GM23338 (cell line): ENCODE measurements around the gene ATP6V0C. TPM values are rescaled to one million over a fixed set of nuclear protein-coding genes. Genes with fewer than 3 reads are reported as not detected.
A peak's percentile ranks its signal among the peaks of the same experiment; 100 is the strongest.

Experiments
- ATAC-seq: fragments of 200-7000 bp; cut with Tn5 transposase; 3 replicates; pipeline ENCODE4 v1.9.1; 2020
- DNase-seq: peaks from one replicate; pipeline ENCODE4 v3.0.0-alpha.2; 2015; ENCODE audit warnings: low spot score
- H2AFZ ChIP-seq: fragments of 200-600 bp; sonication (generic); 2 replicates; pipeline ENCODE4 v1.8.0; 2016; ENCODE audit warnings: antibody characterized with exemption, mild to moderate bottlenecking, moderate library complexity
- H3F3A ChIP-seq: fragments of 200-600 bp; sonication (generic); replicated peaks from 2 replicates; pipeline ENCODE4 v1.8.0; 2017; ENCODE audit warnings: antibody characterized with exemption, mixed run types, low read depth
- H3K27ac ChIP-seq: fragments of 200-600 bp; sonication (generic); 2 replicates; pipeline ENCODE4 v1.6.1; 2016; ENCODE audit warnings: low read depth
- H3K27me3 ChIP-seq: fragments of 200-600 bp; sonication (generic); 2 replicates; pipeline ENCODE4 v1.8.0; 2016; ENCODE audit warnings: mild to moderate bottlenecking, mixed run types, moderate library complexity; ENCODE audit not compliant: insufficient read depth
- H3K36me3 ChIP-seq: fragments of 200-600 bp; sonication (generic); 2 replicates; pipeline ENCODE4 v1.8.0; 2016; ENCODE audit warnings: mild to moderate bottlenecking; ENCODE audit not compliant: insufficient read depth
- H3K4me1 ChIP-seq: fragments of 200-600 bp; sonication (generic); 2 replicates; pipeline ENCODE4 v1.8.0; 2016; ENCODE audit warnings: mild to moderate bottlenecking, moderate library complexity; ENCODE audit not compliant: insufficient read depth
- H3K4me2 ChIP-seq: fragments of 200-600 bp; sonication (generic); 2 replicates; pipeline ENCODE4 v1.7.1; 2017; ENCODE audit warnings: mixed run types
- H3K4me3 ChIP-seq: fragments of 200-600 bp; sonication (generic); 2 replicates; pipeline ENCODE4 v1.6.1; 2016; ENCODE audit warnings: mixed run types
- H3K79me2 ChIP-seq: fragments of 200-600 bp; sonication (generic); replicated peaks from 2 replicates; pipeline ENCODE4 v1.8.0; 2017; ENCODE audit warnings: mild to moderate bottlenecking; ENCODE audit not compliant: insufficient read depth
- H3K9me2 ChIP-seq: fragments of 200-600 bp; sonication (generic); 2 replicates; pipeline ENCODE4 v1.8.0; 2017; ENCODE audit not compliant: insufficient read depth
- H4K20me1 ChIP-seq: fragments of 200-600 bp; sonication (generic); replicated peaks from 2 replicates; pipeline ENCODE4 v1.8.0; 2017; ENCODE audit warnings: mild to moderate bottlenecking; ENCODE audit not compliant: insufficient read depth
- H3K27ac Mint-ChIP-seq: 2 replicates; pipeline ENCODE4 v1.8.0; 2020; ENCODE audit warnings: inconsistent platforms, mild to moderate bottlenecking, moderate library complexity, mixed read lengths
- H3K27me3 Mint-ChIP-seq: 3 replicates; pipeline ENCODE4 v1.8.0; 2022; ENCODE audit warnings: low read depth, mild to moderate bottlenecking, moderate library complexity, mixed read lengths, inconsistent platforms; ENCODE audit not compliant: insufficient read depth, poor library complexity
- H3K36me3 Mint-ChIP-seq: 3 replicates; pipeline ENCODE4 v1.8.0; 2021; ENCODE audit warnings: low read depth, mild to moderate bottlenecking, inconsistent platforms, moderate library complexity, mixed read lengths
- H3K4me1 Mint-ChIP-seq: 3 replicates; pipeline ENCODE4 v1.8.0; 2020; ENCODE audit warnings: mild to moderate bottlenecking, inconsistent platforms, mixed read lengths
- H3K4me3 Mint-ChIP-seq: 3 replicates; pipeline ENCODE4 v1.8.0; 2021; ENCODE audit warnings: moderate library complexity, mild to moderate bottlenecking, inconsistent platforms, mixed read lengths
- H3K9me3 Mint-ChIP-seq: 3 replicates; pipeline ENCODE4 v1.8.0; 2020; ENCODE audit warnings: moderate library complexity, mild to moderate bottlenecking, inconsistent platforms, mixed read lengths
- CREB1 ChIP-seq: fragments of 250-450 bp; sonication (Bioruptor Pico); IDR thresholded peaks from 2 replicates; pipeline ENCODE4 v1.5.0; 2020; ENCODE audit warnings: low read depth, mild to moderate bottlenecking, moderate library complexity
- CTCF ChIP-seq, 2 experiments: fragments of 200-600 bp in 1 of 2; sonication (generic) in 1 of 2; conservative IDR thresholded peaks; 2 replicates each; pipeline versions ENCODE4 v1.5.1 to v1.6.1; 2016 to 2017; ENCODE audit warnings: antibody characterized with exemption in 2 of 2, low read depth in 2 of 2, mild to moderate bottlenecking in 2 of 2, moderate library complexity in 1 of 2
- ETS1 ChIP-seq: IDR thresholded peaks from 2 replicates; pipeline ENCODE4 v1.6.1; 2016; ENCODE audit warnings: antibody characterized with exemption
- POLR2AphosphoS5 ChIP-seq: IDR thresholded peaks from 2 replicates; pipeline ENCODE4 v1.6.1; 2016; ENCODE audit warnings: antibody characterized with exemption, low read depth
- STAT1 ChIP-seq: IDR thresholded peaks from one replicate; pipeline ENCODE4 v1.6.1; 2016; ENCODE audit warnings: antibody characterized with exemption; ENCODE audit not compliant: unreplicated experiment
- polyA plus RNA-seq: library from polyadenylated mRNA; unstranded; fragments of >200 nt; fragmentation: Nextera tagmentation; extraction: Ambion mirVana; gene quantifications from 2 replicates; pipeline ENCODE4 v1.2.1, GENCODE V29; 2016
- total RNA-seq: library from RNA; depleted of rRNA; stranded (reverse); fragments of >200 nt; shearing (Covaris generic); gene quantifications from 2 replicates; pipeline ENCODE4 v1.2.3, GENCODE V29; 2014

ATP6V0C gene
- total and polyA plus RNA-seq, 2 experiments from 2014 or later = 98.2 to 162 TPM

GRCh38 chr16:2520097-2520783 lies 6.5 kb downstream of the ATP6V0C start, which contains the start of gene AMDHD2:
Gene AMDHD2 (plus strand): TSS chr16:2520371. CDS start chr16:2520459, 88 bp downstream.
- Histone ChIP-seq H3K9me2 (no peaks in the 10 kb centered on the region), H3K4me3 (peak within 1 kb of the TSS; percentile 71), H2AFZ (no peak within 1 kb of the TSS), H3K79me2 (peaks cover 52% of the 10 kb centered on the region), H3K27ac (0 out of 2 replicates have a peak within 1 kb of the TSS, but pooled peaks have one; percentile 45), H3K4me1 (peaks cover 4% of the 10 kb centered on the region; the same call in 1 of the 2 replicates), H4K20me1 (peaks cover 27% of the 10 kb centered on the region), H3K4me2 (peak within 1 kb of the TSS; percentile 84), H3K27me3 (no peaks in the 10 kb centered on the region), H3K36me3 (no peaks in the 10 kb centered on the region; the same call in 1 of the 2 replicates), H3F3A (peaks cover 19% of the 10 kb centered on the region; the same call in 1 of the 2 replicates)
- Mint-ChIP-seq H3K4me1 (peaks cover 38% of the 10 kb centered on the region), H3K27ac (peak within 1 kb of the TSS; percentile 93), H3K36me3 (peaks cover 33% of the 10 kb centered on the region), H3K9me3 (no peaks in the 10 kb centered on the region; the same call in 2 of the 3 replicates), H3K27me3 (peaks cover 19% of the 10 kb centered on the region), H3K4me3 (peak within 1 kb of the TSS; percentile 82)
- peak; percentile 47 for ATAC-seq
- peak; percentile 97 for DNase-seq
- TF ChIP-seq ETS1 (0 out of 2 replicates have a peak, but pooled peaks have one; percentile 32), POLR2AphosphoS5 (peak; percentile 74), CTCF (conservative IDR thresholded peaks at IDR 0.05; ENCODE audit: low read depth in 2 of 2) (no peak), CREB1 (CRISPR knock-in tag) (peak; percentile 75)

- Mint-ChIP-seq H3K4me1 (peaks cover 31% of the 10 kb centered on the region), H3K27ac (peak overlapping the region; percentile 92), H3K9me3 (no peaks in the 10 kb centered on the region; the same call in 2 of the 3 replicates), H3K27me3 (peaks cover 18% of the 10 kb centered on the region), H3K4me3 (peak overlapping the region; percentile 82), H3K36me3 (peaks cover 33% of the 10 kb centered on the region)
- Histone ChIP-seq H3K36me3 (no peaks in the 10 kb centered on the region; the same call in 1 of the 2 replicates), H3K27me3 (no peaks in the 10 kb centered on the region), H3K27ac (no peak overlapping the region), H3K4me3 (peak overlapping the region; percentile 71), H3F3A (peaks cover 19% of the 10 kb centered on the region; the same call in 1 of the 2 replicates), H4K20me1 (peaks cover 20% of the 10 kb centered on the region), H3K4me2 (peak overlapping the region; percentile 84), H3K9me2 (no peaks in the 10 kb centered on the region), H3K4me1 (0 out of 2 replicates have a peak, but pooled peaks cover 3% of the 10 kb centered on the region), H2AFZ (no peak overlapping the region), H3K79me2 (peaks cover 45% of the 10 kb centered on the region)
- DNase-seq = peak; percentile 60
- ATAC-seq = peak; percentile 59
- TF ChIP-seq STAT1 = no peak
These were observed 7.2 kb downstream of the ATP6V0C start for GRCh38 chr16:2520784-2521531.
